Lower leg skin (tissue), 4 donors: ENCODE measurements around the gene GRPR. TPM values are rescaled to one million over a fixed set of nuclear protein-coding genes. Genes with fewer than 3 reads are reported as not detected.

Experiments
- DNase-seq, 2 donors: peaks; one replicate each; pipeline ENCODE4 v3.0.0-alpha.2; 2019; ENCODE audit warnings: low spot score in 2 of 2
- H3K4me3 ChIP-seq: fragments of 200-600 bp; sonication (generic); 2 replicates; pipeline ENCODE4 v1.5.1; 2017; ENCODE audit warnings: mild to moderate bottlenecking, low read depth; ENCODE audit not compliant: poor library complexity, severe bottlenecking
- POLR2A ChIP-seq, 2 donors: fragments of 450-650 bp; IDR thresholded peaks; one replicate each; pipeline ENCODE4 v1.6.1; 2016 to 2017; ENCODE audit warnings: antibody characterized with exemption in 2 of 2, mild to moderate bottlenecking in 1 of 2, moderate library complexity in 1 of 2
- WGBS, 2 donors: methylation state at CpG; one replicate each; pipeline ENCODE4 v1.1.5; 2018; 5-methylcytosine and 5-hydroxymethylcytosine counted together
- intact Hi-C: fragments of 100-400 bp; cut with DNase I; formaldehyde crosslinking; loops from one replicate; pipeline ENCODE4 v1.15.0; 2023; ENCODE audit warnings: low total_unique reads
- total RNA-seq, 4 donors: library from RNA; depleted of rRNA; stranded (reverse); fragments of >200 nt; gene quantifications; one replicate each; pipeline ENCODE4 v1.1.0, GENCODE V29; 2016
- TF ChIP-seq, protein P1 (sequence below), 3 donors: fragments of 450-650 bp; IDR thresholded peaks; one replicate each; pipeline ENCODE4 v1.5.1; 2016; ENCODE audit warnings: antibody characterized with exemption in 3 of 3, mild to moderate bottlenecking in 3 of 3, moderate library complexity in 2 of 3

The GRPR gene
- total RNA-seq, 4 donors from 2014 or later: not detected

DNA sequence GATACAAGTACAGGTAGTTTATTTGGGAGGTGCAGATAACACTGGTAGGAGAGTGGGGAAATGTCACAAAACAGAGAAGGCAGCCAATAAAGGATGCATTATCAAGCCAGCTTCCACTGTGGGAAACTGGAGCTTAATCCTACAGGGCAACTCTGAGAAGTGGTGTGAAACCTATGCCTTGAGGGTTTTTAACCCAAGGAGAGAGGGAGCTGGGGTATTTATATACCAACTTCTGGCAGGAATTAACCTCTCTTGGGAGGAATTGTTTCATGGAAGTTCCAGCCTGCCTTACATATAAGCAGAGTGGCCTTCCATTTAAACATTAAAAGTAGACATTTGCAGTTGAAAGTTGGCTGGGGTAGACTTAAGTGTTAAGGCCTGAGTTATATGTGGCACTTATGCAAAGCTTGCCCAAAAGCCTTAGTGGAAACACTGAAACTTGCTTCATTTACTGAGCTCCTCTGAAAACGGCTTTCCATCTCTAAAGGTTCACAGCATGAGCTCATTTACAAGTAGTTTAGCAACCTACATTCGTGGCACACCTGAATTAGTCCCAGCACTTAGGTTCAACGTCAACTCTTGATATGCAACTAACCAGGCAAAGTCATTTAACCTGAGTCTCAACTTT lies 63.1 kb downstream of the GRPR start:
- intact Hi-C loops: no loop called here
- TF ChIP-seq POLR2A (IDR thresholded peaks at IDR 0.05): no peak
- TF ChIP-seq, protein P1, sequence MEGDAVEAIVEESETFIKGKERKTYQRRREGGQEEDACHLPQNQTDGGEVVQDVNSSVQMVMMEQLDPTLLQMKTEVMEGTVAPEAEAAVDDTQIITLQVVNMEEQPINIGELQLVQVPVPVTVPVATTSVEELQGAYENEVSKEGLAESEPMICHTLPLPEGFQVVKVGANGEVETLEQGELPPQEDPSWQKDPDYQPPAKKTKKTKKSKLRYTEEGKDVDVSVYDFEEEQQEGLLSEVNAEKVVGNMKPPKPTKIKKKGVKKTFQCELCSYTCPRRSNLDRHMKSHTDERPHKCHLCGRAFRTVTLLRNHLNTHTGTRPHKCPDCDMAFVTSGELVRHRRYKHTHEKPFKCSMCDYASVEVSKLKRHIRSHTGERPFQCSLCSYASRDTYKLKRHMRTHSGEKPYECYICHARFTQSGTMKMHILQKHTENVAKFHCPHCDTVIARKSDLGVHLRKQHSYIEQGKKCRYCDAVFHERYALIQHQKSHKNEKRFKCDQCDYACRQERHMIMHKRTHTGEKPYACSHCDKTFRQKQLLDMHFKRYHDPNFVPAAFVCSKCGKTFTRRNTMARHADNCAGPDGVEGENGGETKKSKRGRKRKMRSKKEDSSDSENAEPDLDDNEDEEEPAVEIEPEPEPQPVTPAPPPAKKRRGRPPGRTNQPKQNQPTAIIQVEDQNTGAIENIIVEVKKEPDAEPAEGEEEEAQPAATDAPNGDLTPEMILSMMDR (IDR thresholded peaks at IDR 0.05): no peak
- 64 to 67% methylated on average over 3 of the region's 3 CpGs for WGBS, 2 donors
- H3K4me3 ChIP-seq: no peak overlapping the region
- DNase-seq: no peak

DNA sequence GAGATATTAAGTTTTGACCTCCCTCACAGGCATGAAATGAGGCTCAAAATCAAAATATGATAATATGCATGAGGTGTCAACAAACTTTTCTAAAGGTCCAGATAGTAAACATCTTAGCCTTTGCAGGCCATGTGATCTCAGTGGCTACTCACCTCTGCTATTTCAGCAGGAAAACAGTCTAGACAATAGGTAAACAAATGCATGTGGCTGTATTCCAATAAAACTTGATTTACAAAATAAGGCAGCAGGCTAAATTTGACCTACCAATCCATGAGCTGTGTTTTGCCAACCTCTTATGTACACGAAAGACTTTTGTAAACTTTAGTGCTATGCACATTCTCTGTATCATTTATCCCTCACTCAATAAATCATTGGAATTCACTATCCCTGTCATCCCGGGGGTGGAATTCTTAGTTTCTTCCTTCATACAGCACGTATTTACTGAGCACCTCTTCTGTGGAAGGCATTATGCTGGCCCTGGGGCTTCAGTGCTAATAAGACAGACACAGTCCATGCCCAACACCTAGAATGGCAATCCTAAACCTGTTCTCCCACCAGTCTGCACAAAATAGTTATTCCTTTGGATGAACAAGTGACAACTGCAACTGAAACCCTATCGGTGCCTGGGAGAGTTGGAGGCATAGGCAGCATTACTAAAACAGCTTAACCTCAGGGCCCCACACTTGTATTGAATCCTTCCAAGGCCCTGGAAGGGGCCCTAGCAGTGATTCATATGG lies 63.8 kb downstream of the GRPR start:
- H3K4me3 ChIP-seq: no peak overlapping the region
- no peak for TF ChIP-seq POLR2A (IDR thresholded peaks at IDR 0.05)
- TF ChIP-seq, protein P1 (IDR thresholded peaks at IDR 0.05): no peak
- intact Hi-C loops: no loop called here
- 49 to 53% methylated on average over 4 of the region's 4 CpGs for WGBS, 2 donors
- DNase-seq: no peak

DNA sequence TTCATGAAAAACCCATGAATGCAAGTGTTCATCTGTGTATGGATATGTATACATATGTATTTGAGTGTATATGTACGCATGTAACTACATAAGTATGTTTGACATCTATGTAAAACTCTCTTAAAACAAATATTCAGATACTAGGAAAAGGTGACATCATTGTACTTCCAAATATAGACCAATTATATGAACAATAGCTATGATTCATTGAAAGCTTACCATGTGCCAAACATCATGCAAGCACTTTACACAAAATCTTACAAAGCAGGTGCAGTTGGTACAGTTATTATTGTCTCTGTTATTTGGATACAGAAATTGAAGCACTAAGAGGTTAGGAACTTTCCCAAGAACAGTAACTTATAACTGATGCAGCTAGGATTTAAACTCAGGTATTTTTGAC lies 65.3 kb downstream of the GRPR start:
- no peak for DNase-seq
- H3K4me3 ChIP-seq: no peak overlapping the region
- 81 to 90% methylated on average over 1 of the region's 1 CpG for WGBS, 2 donors
- TF ChIP-seq POLR2A (IDR thresholded peaks at IDR 0.05): no peak
- TF ChIP-seq, protein P1 (IDR thresholded peaks at IDR 0.05): no peak
- intact Hi-C loops: no loop called here

DNA sequence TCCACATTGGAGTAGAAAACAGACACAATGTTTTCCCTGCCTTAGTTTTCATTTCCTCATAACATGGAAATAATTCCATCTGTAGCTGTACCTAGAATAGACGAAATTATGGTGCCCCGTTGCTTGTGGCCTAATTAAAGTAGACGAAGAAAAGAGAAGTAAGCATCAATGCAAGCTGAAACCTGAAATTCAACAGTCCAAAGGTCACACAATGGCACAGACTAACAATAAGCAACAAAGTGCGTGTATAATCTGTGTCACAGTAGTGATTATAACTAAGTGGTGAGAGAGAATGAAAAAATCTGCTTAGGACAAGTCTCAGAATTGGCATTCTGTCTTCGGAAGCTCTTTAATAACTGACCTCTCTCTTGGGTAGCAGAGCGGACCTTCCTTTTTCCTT lies 68.2 kb downstream of the GRPR start:
- H3K4me3 ChIP-seq: no peak overlapping the region
- 79 to 83% methylated on average over 6 of the region's 6 CpGs for WGBS, 2 donors
- TF ChIP-seq, protein P1 (IDR thresholded peaks at IDR 0.05): no peak
- no peak for DNase-seq
- intact Hi-C loops: no loop called here

DNA sequence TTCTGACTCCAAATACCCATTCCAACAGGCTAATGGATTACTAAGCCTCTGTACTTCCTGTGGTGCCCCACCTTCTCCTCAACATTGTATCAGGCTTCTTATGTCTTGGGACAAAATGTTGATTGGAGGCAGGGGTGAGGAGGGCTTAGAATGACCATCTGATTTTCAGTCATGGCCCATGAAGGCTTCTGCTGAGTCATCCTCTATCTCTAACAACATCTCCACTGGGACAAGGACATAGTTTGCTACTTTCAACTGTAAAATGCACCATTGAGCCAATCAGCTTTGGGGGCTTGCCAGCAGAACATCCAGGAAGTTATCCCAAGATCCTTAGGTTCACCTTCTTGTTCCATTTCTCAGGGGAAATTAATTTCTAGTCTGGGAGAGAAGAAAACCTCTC lies 73.5 kb downstream of the GRPR start:
- intact Hi-C loops: no loop called here
- no peak overlapping the region for H3K4me3 ChIP-seq
- TF ChIP-seq, protein P1 (IDR thresholded peaks at IDR 0.05): no peak
- no peak for TF ChIP-seq POLR2A (IDR thresholded peaks at IDR 0.05)
- DNase-seq: no peak
